Cardiac fibroblast (primary cell): ENCODE measurements around the gene HOXA10.

Source experiments
- DNase-seq, 2 donors: peaks; one replicate each; pipeline versions ENCODE4 v3.0.0 to v3.0.0-alpha.2; 2010; ENCODE audit warnings: low read depth in 2 of 2
- H3K4me3 ChIP-seq, 2 donors: replicated peaks in 1 of 2; 1 replicate in 1 of 2; 2 replicates in 1 of 2; pipeline ENCODE4 v1.5.1; 2011; ENCODE audit warnings: low read depth in 2 of 2, low read length in 2 of 2, mild to moderate bottlenecking in 2 of 2, moderate library complexity in 1 of 2
- CTCF ChIP-seq: IDR thresholded peaks from one replicate; pipeline ENCODE4 v1.5.1; 2011; ENCODE audit warnings: low read depth, mild to moderate bottlenecking, low read length, inconsistent platforms

The HOXA10 gene

GRCh38 chr7:27185013-27185853, 11.1 kb upstream of the HOXA10 start, which contains the start of gene HOXA11:
Gene HOXA11 (minus strand): TSS chr7:27185232. CDS start chr7:27185144, 88 bp downstream.
- DNase-seq, result peak; percentile 21 to 49
- TF ChIP-seq CTCF, result no peak
- peak within 1 kb of the TSS; percentile 29 to 38 for H3K4me3 ChIP-seq

- peak overlapping the region; percentile 29 to 38 for H3K4me3 ChIP-seq
- no peak for TF ChIP-seq CTCF
- peak; percentile 19 to 26 for DNase-seq
These were observed 10.4 kb upstream of the HOXA10 start for GRCh38 chr7:27184337-27185012.

DNA sequence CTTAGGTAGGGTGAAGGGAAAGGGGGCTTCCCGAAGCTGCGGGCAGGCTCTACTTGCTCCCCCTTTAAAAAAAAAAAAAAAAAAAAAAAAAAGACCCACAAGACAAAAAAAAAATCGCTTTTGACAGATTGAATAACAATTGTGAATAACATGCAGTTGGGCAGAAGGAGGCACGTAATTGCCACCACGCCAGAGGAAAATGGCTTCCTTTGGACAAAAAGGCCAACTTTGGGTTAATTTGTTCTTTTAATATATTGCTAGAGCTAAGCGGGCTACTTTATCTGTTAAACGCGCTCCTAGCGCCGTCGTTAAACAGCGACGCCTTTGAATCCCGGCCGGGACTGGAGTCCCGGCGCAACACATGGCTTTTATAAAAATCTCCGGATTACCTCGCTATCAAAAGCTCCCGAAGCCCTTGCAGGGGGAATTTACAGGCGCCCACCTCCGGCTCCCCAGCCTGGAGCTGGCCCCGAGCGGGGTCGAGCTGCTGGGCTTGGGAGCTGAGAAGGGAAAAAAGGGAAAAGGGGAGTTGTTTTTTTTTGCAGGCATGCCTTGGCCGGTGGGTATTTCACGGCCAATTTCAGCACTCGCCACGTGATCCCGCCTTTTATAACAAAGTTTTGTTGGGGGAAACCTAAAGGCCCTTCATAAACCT, 9.7 kb upstream of the HOXA10 start:
- TF ChIP-seq CTCF, result no peak
- peak overlapping the region; percentile 29 to 34 for H3K4me3 ChIP-seq

DNA sequence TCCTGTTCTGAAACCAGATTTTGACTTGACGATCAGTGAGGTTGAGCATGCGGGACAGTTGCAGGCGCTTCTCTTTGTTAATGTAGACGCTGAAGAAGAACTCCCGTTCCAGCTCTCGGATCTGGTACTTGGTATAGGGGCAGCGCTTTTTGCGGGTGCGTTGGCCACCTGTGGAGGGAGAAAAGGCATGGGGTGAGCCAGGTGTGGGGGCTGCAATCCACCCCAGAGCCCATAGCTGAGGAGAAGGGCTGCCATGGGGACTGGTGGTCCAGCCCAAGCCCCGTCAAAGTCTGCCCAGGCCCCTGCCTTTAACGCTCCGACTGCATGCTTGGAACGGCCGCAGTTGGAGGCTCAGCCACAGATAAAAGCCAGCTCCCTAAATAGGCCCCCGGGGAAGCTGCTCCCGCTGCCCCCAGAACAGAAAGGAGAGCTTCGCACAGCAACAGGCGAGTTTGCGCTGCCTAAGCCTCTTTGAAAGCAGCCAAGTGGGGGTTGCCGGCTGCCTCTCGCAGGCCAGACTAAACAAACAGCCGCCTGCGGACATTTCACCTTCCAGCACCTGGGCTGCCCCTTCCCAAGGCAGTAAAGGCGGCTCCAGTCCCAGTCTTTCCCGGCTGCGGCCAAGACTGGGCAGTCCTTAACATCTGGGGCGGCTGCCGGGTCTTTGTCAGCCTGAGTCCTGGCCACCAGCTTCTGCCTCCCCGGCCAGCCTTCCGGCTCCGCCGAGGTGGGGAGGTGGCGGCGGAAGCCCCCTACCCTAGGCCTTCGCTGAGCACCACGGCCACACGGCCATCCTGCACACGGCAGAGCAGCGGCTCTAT, 9.0 kb upstream of the HOXA10 start:
- no peak for TF ChIP-seq CTCF
- no peak for DNase-seq
- peak overlapping the region in 1 of 2 donors; percentile 18 for H3K4me3 ChIP-seq

More for the DNA sequence above, 9.7 kb upstream of the HOXA10 start:
- DNase-seq, result no peak

- TF ChIP-seq CTCF, result no peak
- DNase-seq, result no peak
- H3K4me3 ChIP-seq, result no peak overlapping the region
These were observed 8.2 kb upstream of the HOXA10 start for GRCh38 chr7:27182285-27182841.

GRCh38 chr7:27181795-27182275, 7.7 kb upstream of the HOXA10 start:
- H3K4me3 ChIP-seq, result no peak overlapping the region
- DNase-seq, result no peak
- no peak for TF ChIP-seq CTCF
